HCT116 (cell line): ENCODE measurements around the gene CHST11. TPM values are rescaled to one million over a fixed set of nuclear protein-coding genes. Genes with fewer than 3 reads are reported as not detected.

Source experiments
- ATAC-seq: fragments of 200-7000 bp; cut with Tn5 transposase; 2 replicates; pipeline ENCODE4 v1.9.1; 2020; ENCODE audit warnings: mild to moderate bottlenecking, moderate library complexity
- BruUV-seq: library from RNA; stranded (reverse); fragments of 400-500 nt; replicated peaks from 2 replicates; lab custom pipeline; 2021; lab: Mats Ljungman, UMichigan
- CTCF ChIA-PET: fragments of 300-600 bp; sonication (Branson Sonifier 250); formaldehyde crosslinking; loops from one replicate; lab custom pipeline; 2021; ENCODE audit warnings: antibody characterized with exemption; lab: Charles Lee
- POLR2A ChIA-PET: fragments of 300-600, 350-600 bp; sonication (Branson Sonifier 250); formaldehyde crosslinking; loops from one replicate; lab custom pipeline; 2021; ENCODE audit warnings: antibody characterized with exemption; lab: Charles Lee
- RAD21 ChIA-PET, 2 experiments: fragments of 300-600 bp; sonication (Branson Sonifier 250); formaldehyde crosslinking; loops; one replicate each; lab custom pipeline; 2023; ENCODE audit warnings: low total read pairs in 2 of 2; ENCODE audit not compliant: uncharacterized antibody in 2 of 2, unreplicated experiment in 2 of 2, low non-redundant PET in 1 of 2; lab: Charles Lee
- DNase-seq: peaks from one replicate; pipeline ENCODE4 v3.0.0-alpha.2; 2010; ENCODE audit warnings: low read depth, low spot score
- H2AFZ ChIP-seq: fragments of 200-600 bp; shearing (Covaris generic), sonication (generic); 2 replicates; pipeline ENCODE4 v1.6.1; 2017; ENCODE audit warnings: low read depth, mixed run types, mixed read lengths, antibody characterized with exemption, low read length; ENCODE audit not compliant: poor library complexity, severe bottlenecking
- H3K27ac ChIP-seq: 2 replicates; pipeline ENCODE4 v1.5.1; 2012; ENCODE audit warnings: low read depth, low read length
- H3K27me3 ChIP-seq: fragments of 200-600 bp; sonication (generic); 2 replicates; pipeline ENCODE4 v1.6.1; 2016; ENCODE audit warnings: mixed run types, low read length, mixed read lengths; ENCODE audit not compliant: insufficient read depth
- H3K36me3 ChIP-seq, 2 experiments: fragments of 200-500 bp in 1 of 2; fragments of 200-600 bp in 1 of 2; sonication (Bioruptor generic) in 1 of 2; sonication (generic) in 1 of 2; 2 replicates each; pipeline versions ENCODE4 v1.5.1 to v1.6.1; 2014 to 2016; ENCODE audit warnings: low read length in 2 of 2, inconsistent platforms in 1 of 2, mixed read lengths in 1 of 2, mixed run types in 1 of 2; ENCODE audit not compliant: insufficient read depth in 2 of 2, control insufficient read depth in 1 of 2
- H3K4me1 ChIP-seq, 2 experiments: fragments of 200-600 bp in 1 of 2; sonication (generic) in 1 of 2; 2 replicates each; pipeline versions ENCODE4 v1.5.1 to v1.6.1; 2012 to 2017; ENCODE audit warnings: low read length in 2 of 2, inconsistent platforms in 1 of 2, mild to moderate bottlenecking in 1 of 2, mixed read lengths in 1 of 2, mixed run types in 1 of 2, moderate library complexity in 1 of 2; ENCODE audit not compliant: insufficient read depth in 2 of 2, control insufficient read depth in 1 of 2
- H3K4me2 ChIP-seq: fragments of 200-600 bp; sonication (generic); 2 replicates; pipeline ENCODE4 v1.6.1; 2017; ENCODE audit warnings: mixed run types, low read length, mixed read lengths
- H3K4me3 ChIP-seq, 2 experiments: fragments of 200-600 bp in 1 of 2; sonication (generic) in 1 of 2; replicated peaks in 1 of 2; 2 replicates each; pipeline ENCODE4 v1.5.1; 2011 to 2016; ENCODE audit warnings: low read length in 2 of 2, control low read depth in 1 of 2, low read depth in 1 of 2, mild to moderate bottlenecking in 1 of 2, mixed read lengths in 1 of 2, mixed run types in 1 of 2
- H3K79me2 ChIP-seq: fragments of 200-600 bp; sonication (generic); 2 replicates; pipeline ENCODE4 v1.6.1; 2017; ENCODE audit warnings: mild to moderate bottlenecking, mixed run types, low read length, moderate library complexity, mixed read lengths; ENCODE audit not compliant: insufficient read depth
- H3K9ac ChIP-seq: fragments of 200-600 bp; sonication (generic); 2 replicates; pipeline ENCODE4 v1.6.1; 2016; ENCODE audit warnings: low read length, mixed read lengths
- H3K9me2 ChIP-seq: fragments of 200-600 bp; sonication (generic), shearing (Covaris generic); 2 replicates; pipeline ENCODE4 v1.6.1; 2017; ENCODE audit warnings: mixed run types, mild to moderate bottlenecking, moderate library complexity; ENCODE audit not compliant: insufficient read depth
- H3K9me3 ChIP-seq, 2 experiments: fragments of 200-500 bp in 1 of 2; fragments of 200-600 bp in 1 of 2; sonication (Bioruptor generic) in 1 of 2; sonication (generic) in 1 of 2; 2 replicates each; pipeline ENCODE4 v1.6.1; 2014 to 2017; ENCODE audit warnings: low read length in 2 of 2, mixed read lengths in 2 of 2, inconsistent platforms in 1 of 2, low read depth in 1 of 2, mild to moderate bottlenecking in 1 of 2, mixed run types in 1 of 2, moderate library complexity in 1 of 2; ENCODE audit not compliant: control insufficient read depth in 1 of 2, insufficient read depth in 1 of 2
- H4K20me1 ChIP-seq: fragments of 200-600 bp; sonication (generic), shearing (Covaris generic); 2 replicates; pipeline ENCODE4 v1.6.1; 2017; ENCODE audit warnings: mixed run types, mild to moderate bottlenecking, moderate library complexity; ENCODE audit not compliant: insufficient read depth
- CEBPB ChIP-seq: IDR thresholded peaks from 2 replicates; pipeline ENCODE4 v1.6.1; 2012; ENCODE audit warnings: low read depth
- CTCF ChIP-seq, 3 experiments: fragments of 200-600 bp in 1 of 3; sonication (generic) in 1 of 3; IDR thresholded peaks in 2 of 3; conservative IDR thresholded peaks in 1 of 3; 2 replicates each; pipeline ENCODE4 v1.5.1; 2012 to 2017; ENCODE audit warnings: low read depth in 2 of 3, low read length in 2 of 3, antibody characterized with exemption in 1 of 3, borderline replicate concordance in 1 of 3, control low read depth in 1 of 3, mild to moderate bottlenecking in 1 of 3, mixed read lengths in 1 of 3, mixed run types in 1 of 3, moderate library complexity in 1 of 3; ENCODE audit not compliant: insufficient read depth in 1 of 3
- EZH2 ChIP-seq: fragments of 200-600 bp; sonication (generic); IDR thresholded peaks from 2 replicates; pipeline ENCODE4 v1.6.1; 2017; ENCODE audit warnings: antibody characterized with exemption, mixed run types
- EZH2phosphoT487 ChIP-seq: fragments of 200-600 bp; IDR thresholded peaks from 2 replicates; pipeline ENCODE4 v1.6.1; 2018; ENCODE audit warnings: antibody characterized with exemption, borderline replicate concordance
- MAX ChIP-seq: IDR thresholded peaks from 2 replicates; pipeline ENCODE4 v1.6.1; 2012
- RAD21 ChIP-seq: IDR thresholded peaks from 2 replicates; pipeline ENCODE4 v1.6.1; 2012; ENCODE audit warnings: low read depth, mild to moderate bottlenecking
- REST ChIP-seq: IDR thresholded peaks from 2 replicates; pipeline ENCODE4 v1.6.1; 2012; ENCODE audit warnings: low read depth
- SP1 ChIP-seq: IDR thresholded peaks from 2 replicates; pipeline ENCODE4 v1.6.1; 2012; ENCODE audit warnings: low read depth
- SRF ChIP-seq: IDR thresholded peaks from 2 replicates; pipeline ENCODE4 v1.6.1; 2012; ENCODE audit warnings: low read depth
- TCF7L2 ChIP-seq: IDR thresholded peaks from 2 replicates; pipeline ENCODE4 v1.7.0; 2011; ENCODE audit warnings: borderline replicate concordance, inconsistent platforms; ENCODE audit not compliant: insufficient read depth, insufficient read length; ENCODE audit errors: extremely low read depth
- ZNF274 ChIP-seq: fragments of 200-500 bp; sonication (Bioruptor generic); IDR thresholded peaks from 2 replicates; pipeline ENCODE4 v1.6.1; 2014; ENCODE audit warnings: mild to moderate bottlenecking, low read depth, low read length, inconsistent platforms
- intact Hi-C: fragments of 100-400 bp; cut with micrococcal nuclease; formaldehyde crosslinking; loops from 2 replicates; pipeline ENCODE4 v1.10.0; 2022
- total RNA-seq: library from RNA; stranded (reverse); gene quantifications from one replicate; pipeline ENCODE4 v1.2.1, GENCODE V29; 2021; ENCODE audit not compliant: unreplicated experiment
- TF ChIP-seq, protein P1 (sequence below): IDR thresholded peaks from 2 replicates; pipeline ENCODE4 v1.6.1; 2012

The CHST11 gene
- total RNA-seq, 1 experiment from 2014 or later = 10.1 TPM

GRCh38 chr12:104721039-104721405 lies 264.3 kb downstream of the CHST11 start:
- H3K27ac ChIP-seq = no peak overlapping the region
- H3K79me2 ChIP-seq = no peaks in the 10 kb centered on the region
- H3K27me3 ChIP-seq = no peaks in the 10 kb centered on the region
- H3K9me3 ChIP-seq = no peaks in the 10 kb centered on the region
- ChIA-PET RAD21 (no interaction called here), POLR2A (no interaction called here), CTCF (no interaction called here)
- no peak overlapping the region for H3K4me2 ChIP-seq
- H3K9ac ChIP-seq = no peak overlapping the region
- no peak for ATAC-seq
- TF ChIP-seq TCF7L2 = no peak
- TF ChIP-seq SP1 = no peak
- TF ChIP-seq CTCF (IDR thresholded peaks at IDR 0.05 in 2 of 3, conservative IDR thresholded peaks at IDR 0.05 in 1 of 3; ENCODE audit: borderline replicate concordance in 1 of 3, insufficient read depth in 1 of 3, low read depth in 2 of 3, low read length in 2 of 3) = no peak
- TF ChIP-seq SRF = no peak
- no peak for TF ChIP-seq CEBPB
- TF ChIP-seq MAX = no peak
- TF ChIP-seq EZH2 = no peak
- TF ChIP-seq RAD21 = no peak
- no peak for TF ChIP-seq ZNF274
- TF ChIP-seq, protein P1, sequence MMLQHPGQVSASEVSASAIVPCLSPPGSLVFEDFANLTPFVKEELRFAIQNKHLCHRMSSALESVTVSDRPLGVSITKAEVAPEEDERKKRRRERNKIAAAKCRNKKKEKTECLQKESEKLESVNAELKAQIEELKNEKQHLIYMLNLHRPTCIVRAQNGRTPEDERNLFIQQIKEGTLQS = no peak
- TF ChIP-seq REST = no peak
- TF ChIP-seq EZH2phosphoT487 = no peak
- H3K4me1 ChIP-seq = no peaks in the 10 kb centered on the region; a peak in 1 of 4 replicates
- intact Hi-C loops = no loop called here
- no peaks in the 10 kb centered on the region for H3K9me2 ChIP-seq
- H3K4me3 ChIP-seq = no peak overlapping the region
- H4K20me1 ChIP-seq = no peaks in the 10 kb centered on the region
- BruUV-seq = no TSS peak
- H3K36me3 ChIP-seq = no peaks in the 10 kb centered on the region
- DNase-seq = no peak
- H2AFZ ChIP-seq = no peak overlapping the region
